Skeletal muscle tissue (tissue), 4 donors: ENCODE measurements around the gene STN1. TPM values are rescaled to one million over a fixed set of nuclear protein-coding genes. Genes with fewer than 3 reads are reported as not detected.

ENCODE experiments used
- H3K27ac ChIP-seq: one replicate; pipeline ENCODE4 v1.7.0; 2013; ENCODE audit warnings: mild to moderate bottlenecking, low read depth, low read length, inconsistent platforms
- H3K27me3 ChIP-seq, 3 donors: one replicate each; pipeline ENCODE4 v1.7.0; 2013; ENCODE audit warnings: low read length in 3 of 3; ENCODE audit not compliant: control insufficient read depth in 3 of 3, insufficient read depth in 3 of 3
- H3K36me3 ChIP-seq, 3 donors: one replicate each; pipeline ENCODE4 v1.7.0; 2013; ENCODE audit warnings: low read length in 3 of 3; ENCODE audit not compliant: control insufficient read depth in 3 of 3, insufficient read depth in 3 of 3
- H3K4me1 ChIP-seq, 3 donors: one replicate each; pipeline ENCODE4 v1.7.0; 2013; ENCODE audit warnings: low read length in 3 of 3, mild to moderate bottlenecking in 3 of 3; ENCODE audit not compliant: control insufficient read depth in 3 of 3, insufficient read depth in 3 of 3
- H3K4me3 ChIP-seq, 3 donors: one replicate each; pipeline ENCODE4 v1.7.0; 2013; ENCODE audit warnings: low read length in 3 of 3
- H3K9ac ChIP-seq, 3 donors: one replicate each; pipeline ENCODE4 v1.7.0; 2013; ENCODE audit warnings: low read length in 3 of 3, mild to moderate bottlenecking in 3 of 3, moderate library complexity in 2 of 3, low read depth in 1 of 3
- H3K9me3 ChIP-seq, 3 donors: one replicate each; pipeline ENCODE4 v1.7.0; 2013; ENCODE audit warnings: low read length in 3 of 3; ENCODE audit not compliant: control insufficient read depth in 3 of 3
- total RNA-seq: library from RNA; depleted of rRNA; stranded (reverse); fragments of >200 nt; gene quantifications from one replicate; pipeline ENCODE4 v1.2.3, GENCODE V29; 2014
- donor health status: Osteomylitis.

The STN1 gene
- total RNA-seq, 1 donor from 2014 or later: 20.9 TPM

DNA sequence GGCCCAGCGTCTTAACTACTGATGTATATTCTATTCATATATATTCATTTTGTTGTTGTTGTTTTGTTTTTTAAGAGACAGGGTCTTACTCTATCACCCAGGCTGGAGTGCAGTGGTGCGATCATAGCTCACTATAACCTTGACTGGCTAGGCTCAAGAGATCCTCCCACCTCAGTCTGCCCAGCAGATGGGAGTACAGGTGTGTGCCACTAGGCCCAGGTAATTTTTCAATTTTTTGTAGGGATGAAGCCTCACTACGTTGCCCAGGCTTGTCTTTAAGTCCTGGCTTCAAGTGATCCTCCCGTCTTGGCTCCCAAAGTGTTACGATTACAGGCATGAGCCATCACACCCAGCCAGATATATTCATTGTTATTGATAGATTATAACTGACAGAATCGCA lies 12.9 kb upstream of the STN1 start:
- peaks cover 0 to under 1% (median 0%) of the 10 kb centered on the region in 3 donors for H3K36me3 ChIP-seq
- no peak overlapping the region for H3K9ac ChIP-seq
- no peak overlapping the region for H3K4me3 ChIP-seq
- H3K9me3 ChIP-seq: no peaks in the 10 kb centered on the region
- peaks cover 0 to 3% (median 0%) of the 10 kb centered on the region in 3 donors for H3K4me1 ChIP-seq
- H3K27ac ChIP-seq: no peak overlapping the region
- H3K27me3 ChIP-seq: no peaks in the 10 kb centered on the region

DNA sequence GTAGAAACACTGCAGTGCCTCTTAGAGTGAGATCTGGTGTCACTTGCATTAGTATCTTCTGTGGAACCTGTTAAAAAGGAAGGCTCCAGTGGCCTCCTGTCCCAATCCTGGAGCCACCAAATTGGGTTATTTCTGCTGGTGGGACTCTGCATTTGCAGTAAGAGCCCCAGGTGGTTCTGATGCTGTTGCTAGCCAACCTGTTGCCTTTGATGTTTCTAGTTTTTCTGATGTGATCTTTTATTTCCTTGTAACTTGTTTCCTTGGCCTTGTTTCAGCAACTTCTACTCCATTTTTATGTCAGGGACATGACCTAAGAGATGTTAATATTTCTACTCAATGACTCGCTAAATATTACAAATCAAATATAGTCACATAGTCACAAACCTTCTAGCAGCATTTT lies 12.5 kb upstream of the STN1 start:
- Histone ChIP-seq H3K27me3 (no peaks in the 10 kb centered on the region), H3K9ac (no peak overlapping the region), H3K9me3 (no peaks in the 10 kb centered on the region), H3K27ac (no peak overlapping the region), H3K4me1 (no peaks in the 10 kb centered on the region), H3K4me3 (no peak overlapping the region), H3K36me3 (no peaks in the 10 kb centered on the region)

DNA sequence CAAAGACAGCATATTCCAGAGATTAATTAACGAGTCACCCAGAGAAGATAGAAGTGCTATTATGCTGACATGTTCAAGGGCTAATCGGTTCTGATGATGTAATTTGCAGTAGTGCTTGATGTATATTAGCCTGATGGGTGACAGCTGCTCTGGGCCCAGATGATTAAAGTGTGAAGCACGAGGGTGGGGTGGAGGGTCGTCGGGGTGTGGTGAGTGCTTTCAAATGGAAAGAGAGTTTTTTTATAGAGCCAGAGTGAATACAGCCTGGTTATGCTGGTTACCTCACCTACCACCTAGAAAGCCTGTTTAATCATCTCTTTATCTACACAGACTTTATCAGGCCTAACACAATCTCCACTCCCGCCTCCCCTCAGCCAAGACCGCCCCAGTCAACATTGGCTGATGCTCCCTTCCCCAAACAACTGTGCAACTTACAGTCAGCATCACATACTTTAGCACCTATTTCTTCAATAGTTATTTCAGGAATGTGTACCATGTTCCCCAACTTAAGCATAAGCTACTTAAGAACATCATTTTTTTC lies 11.5 kb upstream of the STN1 start:
- H3K4me1 ChIP-seq: no peaks in the 10 kb centered on the region
- H3K36me3 ChIP-seq: no peaks in the 10 kb centered on the region
- no peak overlapping the region for H3K27ac ChIP-seq
- H3K9me3 ChIP-seq: no peaks in the 10 kb centered on the region
- no peak overlapping the region for H3K4me3 ChIP-seq
- H3K9ac ChIP-seq: no peak overlapping the region
- no peaks in the 10 kb centered on the region for H3K27me3 ChIP-seq

DNA sequence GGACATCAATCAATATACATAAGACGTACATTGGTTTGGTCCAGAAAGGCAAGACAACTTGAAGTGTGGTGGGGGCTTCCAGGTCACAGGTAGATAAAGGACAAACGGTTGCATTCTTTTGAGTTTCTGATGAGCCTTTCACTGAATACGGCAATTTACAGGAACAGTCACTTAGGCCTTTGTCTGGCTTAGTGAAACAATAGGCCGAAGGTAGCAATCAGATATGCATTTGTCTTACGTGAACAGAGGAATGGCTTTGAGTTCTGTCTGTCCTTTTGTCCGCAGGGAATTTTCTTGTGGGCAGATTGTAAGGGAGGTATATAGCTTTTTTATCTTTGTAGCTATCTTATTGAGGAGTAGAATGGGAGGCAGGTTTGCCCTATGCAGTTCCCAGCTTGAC lies 10.8 kb upstream of the STN1 start:
- Histone ChIP-seq H3K4me3 (no peak overlapping the region), H3K27ac (no peak overlapping the region), H3K4me1 (no peaks in the 10 kb centered on the region), H3K9ac (no peak overlapping the region), H3K27me3 (no peaks in the 10 kb centered on the region), H3K36me3 (no peaks in the 10 kb centered on the region), H3K9me3 (no peaks in the 10 kb centered on the region)

DNA sequence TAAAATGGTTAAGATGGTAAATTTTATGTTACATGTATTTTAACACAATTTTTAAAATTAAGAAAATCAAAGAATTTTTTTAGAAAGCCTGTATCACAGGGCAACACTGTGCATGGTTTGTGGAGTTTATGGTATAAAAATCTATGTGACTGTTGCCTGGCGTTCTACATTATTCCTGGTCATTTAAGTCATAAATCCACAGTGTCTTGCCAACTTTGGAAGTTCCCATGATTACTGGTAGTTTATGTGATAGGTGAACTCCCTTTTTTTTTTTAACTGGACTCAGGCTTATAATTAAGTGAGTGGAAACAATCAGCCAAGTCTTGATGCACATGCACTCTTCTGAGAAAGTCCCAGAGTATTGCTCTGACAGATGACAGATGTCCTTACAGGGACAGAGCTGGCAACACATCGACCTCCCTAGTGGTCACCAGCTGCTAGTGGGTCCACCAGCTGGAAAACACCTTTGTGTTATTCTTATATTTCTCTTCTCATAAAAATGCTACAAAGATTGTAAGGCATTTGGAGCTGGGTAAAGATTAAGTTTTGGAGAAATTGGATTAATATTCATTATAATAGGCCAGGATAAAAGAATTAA lies 8.8 kb upstream of the STN1 start:
- H3K4me1 ChIP-seq: no peaks in the 10 kb centered on the region
- no peak overlapping the region for H3K9ac ChIP-seq
- H3K27me3 ChIP-seq: no peaks in the 10 kb centered on the region
- no peak overlapping the region for H3K4me3 ChIP-seq
- H3K27ac ChIP-seq: no peak overlapping the region
- no peaks in the 10 kb centered on the region for H3K9me3 ChIP-seq
- H3K36me3 ChIP-seq: no peaks in the 10 kb centered on the region

DNA sequence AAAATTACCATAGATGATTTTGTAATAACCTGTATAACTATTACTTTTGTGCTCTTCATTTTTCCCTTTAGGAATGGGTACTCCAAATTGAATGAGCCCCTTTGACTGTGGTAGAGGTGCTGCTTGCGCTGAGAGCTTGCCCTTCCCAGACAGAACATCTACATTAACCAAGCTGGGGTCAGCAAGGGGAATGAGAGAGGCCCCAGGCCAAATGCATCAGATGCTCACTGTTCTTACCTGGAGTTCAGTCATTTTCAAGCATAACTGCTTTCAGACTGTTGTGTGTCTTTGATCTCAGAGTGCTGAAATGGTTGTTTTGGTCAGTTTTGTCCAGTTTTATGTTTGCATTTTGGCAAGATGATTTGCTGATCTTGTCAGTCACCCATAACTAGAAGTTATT lies 7.6 kb upstream of the STN1 start:
- H3K27ac ChIP-seq: no peak overlapping the region
- no peaks in the 10 kb centered on the region for H3K27me3 ChIP-seq
- no peak overlapping the region for H3K9ac ChIP-seq
- no peaks in the 10 kb centered on the region for H3K4me1 ChIP-seq
- no peaks in the 10 kb centered on the region for H3K36me3 ChIP-seq
- H3K9me3 ChIP-seq: no peaks in the 10 kb centered on the region
- H3K4me3 ChIP-seq: no peak overlapping the region

DNA sequence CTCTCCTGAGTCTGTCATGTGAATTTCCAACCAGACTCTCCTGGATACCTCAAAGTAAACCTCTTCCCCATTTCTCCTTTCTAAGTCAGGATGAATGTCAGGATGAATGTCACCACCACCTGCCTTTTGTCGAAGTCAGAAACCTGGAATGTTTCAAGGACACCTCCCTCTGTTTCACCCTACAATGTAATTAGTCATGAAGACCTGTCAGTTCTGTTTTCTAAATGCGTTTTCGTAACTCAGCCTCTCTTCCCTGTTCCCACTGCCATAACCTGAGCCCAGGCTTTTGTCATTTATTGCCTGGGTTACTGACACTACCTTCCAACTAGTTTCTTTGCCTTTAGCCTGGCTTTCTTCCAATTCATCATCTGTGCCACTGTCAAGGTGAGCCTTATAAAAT lies 5.5 kb upstream of the STN1 start:
- no peaks in the 10 kb centered on the region for H3K9me3 ChIP-seq
- H3K9ac ChIP-seq: no peak overlapping the region
- H3K27me3 ChIP-seq: no peaks in the 10 kb centered on the region
- H3K4me1 ChIP-seq: peaks cover 3 to 6% (median 4%) of the 10 kb centered on the region in 3 donors
- no peak overlapping the region for H3K27ac ChIP-seq
- no peaks in the 10 kb centered on the region for H3K36me3 ChIP-seq
- no peak overlapping the region for H3K4me3 ChIP-seq

DNA sequence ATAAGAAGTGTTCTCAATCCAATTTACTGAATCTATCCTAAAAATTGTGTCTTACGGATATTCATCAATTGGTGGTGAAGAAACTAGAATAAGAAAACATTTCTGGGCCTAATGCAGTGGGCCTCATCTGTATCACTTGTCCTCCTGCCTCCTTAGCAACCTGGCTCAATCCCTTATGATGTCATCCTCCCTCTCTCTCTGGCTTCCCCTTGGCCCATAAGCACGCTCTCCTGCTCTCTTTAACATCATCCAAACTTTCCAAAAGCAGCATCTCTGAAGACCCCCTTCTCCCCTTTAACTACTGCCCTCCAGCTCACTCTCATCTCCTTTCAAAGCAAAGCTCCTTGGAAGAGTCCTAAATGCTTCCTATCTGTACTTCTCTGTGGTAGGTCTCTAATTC lies 4.7 kb upstream of the STN1 start:
- H3K36me3 ChIP-seq: no peaks in the 10 kb centered on the region

DNA sequence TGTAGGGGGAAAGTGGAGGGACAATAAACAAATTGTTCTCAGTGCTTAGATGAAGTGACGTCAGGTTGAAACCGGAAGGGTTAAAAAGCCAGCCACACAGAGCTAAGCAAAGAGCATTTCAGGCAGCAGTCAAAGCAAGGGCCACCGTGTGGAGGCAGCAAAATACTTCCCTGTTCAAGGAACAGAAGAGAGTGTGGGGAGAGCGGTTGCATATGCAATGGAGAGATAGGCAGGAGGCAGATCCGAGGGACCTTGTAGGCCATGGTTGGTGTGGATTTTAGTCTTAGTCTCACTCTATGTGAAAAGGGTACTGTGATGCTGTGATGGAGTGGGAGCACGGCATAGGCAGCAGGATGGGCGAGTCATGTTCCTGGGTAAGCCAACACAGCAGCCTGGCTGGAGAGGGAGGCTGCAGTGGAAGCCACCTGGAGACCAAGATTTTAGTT lies 3.8 kb upstream of the STN1 start:
- Histone ChIP-seq H3K27ac (no peak overlapping the region), H3K27me3 (no peaks in the 10 kb centered on the region), H3K4me3 (no peak overlapping the region), H3K4me1 (peaks cover 14 to 18% (median 15%) of the 10 kb centered on the region in 3 donors), H3K36me3 (no peaks in the 10 kb centered on the region), H3K9ac (no peak overlapping the region), H3K9me3 (no peaks in the 10 kb centered on the region)

More for the DNA sequence above, 4.7 kb upstream of the STN1 start:
- Histone ChIP-seq H3K27ac (no peak overlapping the region), H3K9me3 (no peaks in the 10 kb centered on the region), H3K9ac (no peak overlapping the region), H3K27me3 (no peaks in the 10 kb centered on the region), H3K4me1 (peaks cover 5 to 9% (median 6%) of the 10 kb centered on the region in 3 donors), H3K4me3 (no peak overlapping the region)

DNA sequence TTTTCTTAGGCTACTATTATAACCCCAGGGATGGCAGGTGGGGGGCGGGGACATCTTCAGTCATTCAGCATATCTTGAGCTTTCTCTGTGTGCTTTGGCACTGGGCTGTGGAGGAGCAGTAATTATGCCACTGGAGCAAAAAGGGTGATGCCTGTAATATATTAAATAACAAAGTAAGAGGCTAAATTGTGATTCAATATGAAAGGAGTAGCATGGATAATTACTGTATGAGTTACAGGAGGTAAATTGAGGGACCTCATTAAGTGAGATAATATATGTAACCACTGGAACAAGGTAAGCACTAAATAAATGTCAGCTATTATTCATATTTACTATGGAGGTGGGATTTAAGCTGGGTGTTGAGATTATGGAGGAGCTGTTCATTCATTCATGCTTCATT lies 3.3 kb upstream of the STN1 start:
- Histone ChIP-seq H3K9ac (no peak overlapping the region), H3K27ac (no peak overlapping the region), H3K4me3 (no peak overlapping the region), H3K4me1 (peaks cover 15 to 20% (median 19%) of the 10 kb centered on the region in 3 donors), H3K27me3 (no peaks in the 10 kb centered on the region), H3K9me3 (no peaks in the 10 kb centered on the region), H3K36me3 (no peaks in the 10 kb centered on the region)
